SK-N-SH treated with all-trans-retinoic acid at 6 μM for 48 hours (cell line): ENCODE results near the gene CLDN8.

ENCODE experiments used
- BACH2 ChIP-seq: fragments of 250-450 bp; sonication (Bioruptor Pico); IDR thresholded peaks from 2 replicates; pipeline ENCODE4 v1.9.0; 2021; ENCODE audit warnings: mild to moderate bottlenecking, borderline replicate concordance
- ESRRG ChIP-seq: fragments of 250-450 bp; sonication (Bioruptor Pico); IDR thresholded peaks from 2 replicates; pipeline ENCODE4 v1.6.1; 2021; ENCODE audit warnings: mild to moderate bottlenecking
- RARB ChIP-seq: fragments of 250-450 bp; sonication (Bioruptor Pico); IDR thresholded peaks from 2 replicates; pipeline ENCODE4 v1.8.0; 2021; ENCODE audit warnings: mild to moderate bottlenecking, moderate library complexity
- SNAI2 ChIP-seq: fragments of 250-450 bp; sonication (Bioruptor Pico); IDR thresholded peaks from 2 replicates; pipeline ENCODE4 v1.5.0; 2020; ENCODE audit warnings: mild to moderate bottlenecking, moderate library complexity
- TOX ChIP-seq: fragments of 250-450 bp; sonication (Bioruptor Pico); IDR thresholded peaks from 2 replicates; pipeline ENCODE4 v1.8.0; 2021; ENCODE audit warnings: mild to moderate bottlenecking, moderate library complexity, borderline replicate concordance
- ZFP3 ChIP-seq: fragments of 250-450 bp; sonication (Bioruptor Pico); IDR thresholded peaks from 2 replicates; pipeline ENCODE4 v1.5.0; 2020; ENCODE audit warnings: mild to moderate bottlenecking, moderate library complexity
- ZFP30 ChIP-seq: fragments of 450-650 bp; formaldehyde crosslinking; IDR thresholded peaks from 2 replicates; pipeline ENCODE4 v1.5.0; 2022; ENCODE audit warnings: mild to moderate bottlenecking, moderate library complexity
- ZNF70 ChIP-seq: fragments of 450-650 bp; formaldehyde crosslinking; IDR thresholded peaks from 2 replicates; pipeline ENCODE4 v1.5.0; 2020; ENCODE audit warnings: mild to moderate bottlenecking, moderate library complexity
- TF ChIP-seq, protein P1 (sequence below): fragments of 250-450 bp; sonication (Bioruptor Pico); IDR thresholded peaks from 2 replicates; pipeline ENCODE4 v1.5.1; 2020; ENCODE audit warnings: low read depth, mild to moderate bottlenecking, moderate library complexity
- TF ChIP-seq, protein P2 (sequence below): fragments of 250-450 bp; sonication (Bioruptor Pico); IDR thresholded peaks from 2 replicates; pipeline ENCODE4 v1.5.1; 2021; ENCODE audit warnings: mild to moderate bottlenecking, moderate library complexity

- TF ChIP-seq TOX (CRISPR knock-in tag) (no peak), RARB (CRISPR knock-in tag) (no peak), SNAI2 (CRISPR knock-in tag) (no peak), ZNF70 (CRISPR knock-in tag) (no peak), ZFP3 (CRISPR knock-in tag) (no peak), ZFP30 (CRISPR knock-in tag) (no peak), ESRRG (CRISPR knock-in tag) (no peak), BACH2 (CRISPR knock-in tag) (no peak)
- TF ChIP-seq, protein P1, sequence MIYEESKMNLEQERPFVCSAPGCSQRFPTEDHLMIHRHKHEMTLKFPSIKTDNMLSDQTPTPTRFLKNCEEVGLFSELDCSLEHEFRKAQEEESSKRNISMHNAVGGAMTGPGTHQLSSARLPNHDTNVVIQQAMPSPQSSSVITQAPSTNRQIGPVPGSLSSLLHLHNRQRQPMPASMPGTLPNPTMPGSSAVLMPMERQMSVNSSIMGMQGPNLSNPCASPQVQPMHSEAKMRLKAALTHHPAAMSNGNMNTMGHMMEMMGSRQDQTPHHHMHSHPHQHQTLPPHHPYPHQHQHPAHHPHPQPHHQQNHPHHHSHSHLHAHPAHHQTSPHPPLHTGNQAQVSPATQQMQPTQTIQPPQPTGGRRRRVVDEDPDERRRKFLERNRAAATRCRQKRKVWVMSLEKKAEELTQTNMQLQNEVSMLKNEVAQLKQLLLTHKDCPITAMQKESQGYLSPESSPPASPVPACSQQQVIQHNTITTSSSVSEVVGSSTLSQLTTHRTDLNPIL (CRISPR knock-in tag): no peak
- TF ChIP-seq, protein P2, sequence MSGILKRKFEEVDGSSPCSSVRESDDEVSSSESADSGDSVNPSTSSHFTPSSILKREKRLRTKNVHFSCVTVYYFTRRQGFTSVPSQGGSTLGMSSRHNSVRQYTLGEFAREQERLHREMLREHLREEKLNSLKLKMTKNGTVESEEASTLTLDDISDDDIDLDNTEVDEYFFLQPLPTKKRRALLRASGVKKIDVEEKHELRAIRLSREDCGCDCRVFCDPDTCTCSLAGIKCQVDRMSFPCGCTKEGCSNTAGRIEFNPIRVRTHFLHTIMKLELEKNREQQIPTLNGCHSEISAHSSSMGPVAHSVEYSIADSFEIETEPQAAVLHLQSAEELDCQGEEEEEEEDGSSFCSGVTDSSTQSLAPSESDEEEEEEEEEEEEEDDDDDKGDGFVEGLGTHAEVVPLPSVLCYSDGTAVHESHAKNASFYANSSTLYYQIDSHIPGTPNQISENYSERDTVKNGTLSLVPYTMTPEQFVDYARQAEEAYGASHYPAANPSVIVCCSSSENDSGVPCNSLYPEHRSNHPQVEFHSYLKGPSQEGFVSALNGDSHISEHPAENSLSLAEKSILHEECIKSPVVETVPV (CRISPR knock-in tag): no peak
These were observed 22.7 kb downstream of the CLDN8 start for GRCh38 chr21:30193201-30193600.
